ENCODE data around the gene MAML2.

Gene MAML2

GRCh38 chr11:96299155-96299888, 43.7 kb downstream of the MAML2 start:
- no peak for TF ChIP-seq ZFX (IDR thresholded peaks at IDR 0.05; ENCODE audit: borderline replicate concordance)
- TF ChIP-seq CTCF (IDR thresholded peaks at IDR 0.05): no peak
- H3K27ac ChIP-seq: no peak overlapping the region

DNA sequence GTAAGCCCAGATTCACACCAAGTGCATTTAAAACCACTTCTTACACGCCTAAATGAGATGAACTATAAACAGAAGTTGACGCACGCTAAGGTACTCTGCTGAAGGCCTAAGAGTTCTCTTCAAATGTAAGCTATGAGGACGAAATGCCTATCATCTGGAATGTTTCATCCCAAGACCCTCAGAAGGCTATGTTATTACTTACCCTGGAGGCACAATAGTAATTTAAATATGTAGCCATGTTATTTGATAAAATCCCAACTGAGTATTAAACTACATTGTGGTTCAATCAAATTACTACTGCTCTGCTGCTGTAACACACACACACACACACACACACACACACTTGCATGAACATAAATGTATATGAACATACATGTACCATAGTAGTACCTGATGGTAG, 47.6 kb downstream of the MAML2 start:
- TF ChIP-seq CTCF (IDR thresholded peaks at IDR 0.05) (no peak), ZFX (IDR thresholded peaks at IDR 0.05; ENCODE audit: borderline replicate concordance) (no peak)

DNA sequence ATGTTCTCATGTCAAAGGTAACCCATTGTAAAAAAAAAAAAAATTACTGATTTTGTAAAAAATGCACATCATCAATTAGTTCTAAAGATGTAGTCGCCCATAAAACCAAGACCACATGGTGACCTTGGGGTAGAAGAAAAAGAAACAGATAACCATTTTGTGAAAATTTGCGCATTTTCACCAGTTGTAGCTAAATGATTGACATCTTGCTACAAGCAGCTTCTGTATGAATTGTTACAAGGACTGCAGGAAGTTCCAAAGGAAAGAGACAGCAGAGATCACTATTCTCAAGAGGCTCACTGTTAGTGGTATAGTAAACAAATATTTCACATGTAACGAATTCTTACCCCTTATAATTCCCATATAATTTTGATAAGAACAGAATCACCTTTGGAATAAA, 48.7 kb downstream of the MAML2 start:
- no peak overlapping the region for H3K27ac ChIP-seq
- TF ChIP-seq ZFX (IDR thresholded peaks at IDR 0.05; ENCODE audit: borderline replicate concordance) (no peak), CTCF (IDR thresholded peaks at IDR 0.05) (no peak)

More for the DNA sequence above, 47.6 kb downstream of the MAML2 start:
- H3K27ac ChIP-seq: no peak overlapping the region

DNA sequence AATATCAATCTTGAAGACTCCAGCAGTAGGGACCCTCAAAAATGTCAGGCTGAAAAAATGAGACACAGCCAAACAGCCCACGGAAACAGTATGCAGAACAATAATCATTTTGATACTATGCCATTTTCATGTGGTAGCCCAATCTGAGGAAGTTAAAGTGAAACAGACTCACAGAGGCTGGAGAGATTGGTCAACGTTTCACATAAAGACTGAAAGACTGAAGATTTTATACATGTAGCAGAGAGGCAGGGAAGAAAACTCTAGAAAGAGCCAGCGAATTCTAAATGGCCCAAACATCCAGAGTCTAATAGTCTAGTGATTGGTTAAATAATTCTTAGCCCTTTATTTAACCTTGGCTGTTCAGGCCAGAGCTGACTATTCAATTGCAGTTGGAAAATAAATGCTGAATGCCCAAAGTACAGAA, 49.4 kb downstream of the MAML2 start:
- no peak overlapping the region for H3K27ac ChIP-seq
- TF ChIP-seq ZFX (IDR thresholded peaks at IDR 0.05; ENCODE audit: borderline replicate concordance) (no peak), CTCF (IDR thresholded peaks at IDR 0.05) (no peak)

DNA sequence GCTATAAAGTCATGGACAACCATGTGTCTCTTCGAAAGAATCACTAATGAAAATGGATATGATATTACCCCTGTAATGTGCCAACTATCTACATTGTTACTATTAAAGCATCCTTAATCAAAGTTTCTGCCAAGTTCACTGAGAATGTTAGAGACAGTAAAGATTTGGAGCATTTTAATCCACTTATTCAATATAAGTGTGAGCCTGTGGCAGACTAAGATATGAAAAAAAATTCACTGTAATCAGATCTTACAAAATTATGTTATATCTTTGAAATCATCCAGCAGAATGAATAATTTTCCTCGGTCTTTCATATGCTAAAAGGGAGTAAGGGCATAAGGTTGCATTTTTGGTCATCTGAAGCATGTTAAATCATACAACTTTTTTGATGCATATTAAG, 49.9 kb downstream of the MAML2 start:
- H3K27ac ChIP-seq: no peak overlapping the region
- no peak for TF ChIP-seq ZFX (IDR thresholded peaks at IDR 0.05; ENCODE audit: borderline replicate concordance)
- TF ChIP-seq CTCF (IDR thresholded peaks at IDR 0.05): no peak

GRCh38 chr11:96292291-96293010, 50.5 kb downstream of the MAML2 start:
- no peak for TF ChIP-seq ZFX (IDR thresholded peaks at IDR 0.05; ENCODE audit: borderline replicate concordance)
- no peak for TF ChIP-seq CTCF (IDR thresholded peaks at IDR 0.05)
- H3K27ac ChIP-seq: no peak overlapping the region

- TF ChIP-seq CTCF (IDR thresholded peaks at IDR 0.05): no peak
- no peak for TF ChIP-seq ZFX (IDR thresholded peaks at IDR 0.05; ENCODE audit: borderline replicate concordance)
These were observed 52.4 kb downstream of the MAML2 start for GRCh38 chr11:96290631-96291030.

More at GRCh38 chr11:96290631-96291030, 52.4 kb downstream of the MAML2 start:
- H3K27ac ChIP-seq: no peak overlapping the region

Data from 22Rv1 (cell line).